T-helper 2 cell treated with Interferon-gamma antibody and Interleukin-4, amounts not matched to agents 5 μg/mL and 100 μg/mL, for 36 hours (primary cell): ENCODE results near the gene CWC22.

ENCODE experiments used
- DNase-seq: peaks from one replicate; pipeline ENCODE4 v3.0.0; 2021; ENCODE audit warnings: low spot score
- H3K27ac Mint-ChIP-seq: one replicate; pipeline ENCODE4 v1.8.0; 2021; ENCODE audit warnings: mild to moderate bottlenecking, mixed read lengths
- H3K27me3 Mint-ChIP-seq: one replicate; pipeline ENCODE4 v1.8.0; 2021; ENCODE audit warnings: low read depth, mixed read lengths
- H3K36me3 Mint-ChIP-seq: one replicate; pipeline ENCODE4 v1.8.0; 2021; ENCODE audit warnings: low read depth, mixed read lengths
- H3K4me1 Mint-ChIP-seq: one replicate; pipeline ENCODE4 v1.8.0; 2021; ENCODE audit warnings: low read depth, mixed read lengths
- H3K4me3 Mint-ChIP-seq: one replicate; pipeline ENCODE4 v1.8.0; 2022; ENCODE audit warnings: mild to moderate bottlenecking, moderate library complexity, mixed read lengths
- H3K9me3 Mint-ChIP-seq: one replicate; pipeline ENCODE4 v1.8.0; 2021; ENCODE audit warnings: mixed read lengths

CWC22 gene

DNA sequence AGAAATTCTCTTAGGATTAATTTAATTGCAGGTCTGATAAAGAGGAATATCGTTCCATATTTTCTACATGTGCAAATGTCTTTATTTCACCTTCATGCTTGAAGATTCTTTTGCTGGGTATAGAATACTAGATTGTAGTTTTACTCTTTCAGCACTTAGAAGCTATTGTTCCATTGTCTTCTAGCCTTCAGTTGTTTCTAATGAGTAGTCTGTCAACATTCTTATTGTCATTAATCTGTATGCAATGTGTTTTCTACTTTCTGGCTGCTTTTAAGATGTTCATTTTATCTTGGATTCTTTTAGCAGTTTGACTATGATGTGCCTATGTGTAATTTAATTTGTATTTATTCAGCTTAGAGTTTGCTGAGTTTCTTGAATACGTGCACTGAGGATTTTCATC lies 81.4 kb downstream of the CWC22 start:
- no peak for DNase-seq
- no peak overlapping the region for H3K27ac Mint-ChIP-seq
- H3K36me3 Mint-ChIP-seq: no peaks in the 10 kb centered on the region
- no peaks in the 10 kb centered on the region for H3K27me3 Mint-ChIP-seq
- peaks cover 15% of the 10 kb centered on the region for H3K9me3 Mint-ChIP-seq
- H3K4me3 Mint-ChIP-seq: no peak overlapping the region
- H3K4me1 Mint-ChIP-seq: no peaks in the 10 kb centered on the region

DNA sequence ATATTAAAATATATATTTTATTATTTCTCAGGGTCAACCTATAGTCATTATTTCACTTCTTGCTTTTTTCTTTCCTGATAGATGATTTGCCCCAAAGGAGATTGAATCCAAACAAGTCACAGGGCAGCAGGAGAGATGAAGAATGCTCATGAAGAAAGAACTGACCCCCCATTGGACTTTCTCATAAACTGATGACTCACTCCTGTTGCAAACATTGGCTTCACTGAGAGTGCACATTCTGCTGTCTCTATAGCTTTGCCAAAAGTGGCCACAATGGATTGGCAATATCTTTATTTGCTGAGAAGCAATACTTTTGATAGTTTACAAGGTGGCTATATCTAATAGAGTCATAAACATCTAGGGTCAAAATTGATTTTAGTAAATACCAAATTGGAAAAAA lies 89.8 kb downstream of the CWC22 start:
- H3K9me3 Mint-ChIP-seq: no peaks in the 10 kb centered on the region
- no peaks in the 10 kb centered on the region for H3K4me1 Mint-ChIP-seq
- no peak overlapping the region for H3K4me3 Mint-ChIP-seq
- no peak for DNase-seq
- no peak overlapping the region for H3K27ac Mint-ChIP-seq
- H3K36me3 Mint-ChIP-seq: no peaks in the 10 kb centered on the region
- peaks cover 2% of the 10 kb centered on the region for H3K27me3 Mint-ChIP-seq

DNA sequence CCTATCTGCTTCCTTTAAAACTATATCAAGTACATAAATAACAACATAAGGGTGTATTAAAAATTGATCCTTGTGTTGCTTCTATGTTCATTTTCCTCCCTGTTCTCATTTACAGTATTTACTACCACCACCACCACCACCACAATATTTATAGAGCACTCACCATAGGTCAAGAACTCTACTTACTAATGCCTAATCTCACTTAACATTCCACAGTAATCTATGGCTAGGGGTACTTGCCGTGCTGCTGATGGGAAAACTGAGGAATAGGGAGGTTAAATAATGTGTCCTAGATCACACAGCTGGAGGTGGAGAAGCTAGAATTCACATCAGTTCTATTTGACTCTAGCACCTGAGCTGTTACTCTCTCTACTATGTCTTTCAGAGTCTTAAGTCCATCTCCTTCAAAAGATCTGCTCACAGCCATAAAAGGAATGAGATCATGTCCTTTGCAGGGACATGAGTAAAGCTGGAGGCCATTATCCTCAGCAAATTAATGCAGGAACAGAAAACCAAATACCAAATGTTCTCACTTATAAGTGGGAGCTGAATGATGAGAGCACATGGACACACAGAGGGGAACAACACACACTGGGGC lies 91.6 kb downstream of the CWC22 start:
- no peak for DNase-seq
- Mint-ChIP-seq H3K27ac (no peak overlapping the region), H3K9me3 (no peaks in the 10 kb centered on the region), H3K4me3 (no peak overlapping the region), H3K27me3 (peaks cover 2% of the 10 kb centered on the region), H3K4me1 (no peaks in the 10 kb centered on the region), H3K36me3 (no peaks in the 10 kb centered on the region)

DNA sequence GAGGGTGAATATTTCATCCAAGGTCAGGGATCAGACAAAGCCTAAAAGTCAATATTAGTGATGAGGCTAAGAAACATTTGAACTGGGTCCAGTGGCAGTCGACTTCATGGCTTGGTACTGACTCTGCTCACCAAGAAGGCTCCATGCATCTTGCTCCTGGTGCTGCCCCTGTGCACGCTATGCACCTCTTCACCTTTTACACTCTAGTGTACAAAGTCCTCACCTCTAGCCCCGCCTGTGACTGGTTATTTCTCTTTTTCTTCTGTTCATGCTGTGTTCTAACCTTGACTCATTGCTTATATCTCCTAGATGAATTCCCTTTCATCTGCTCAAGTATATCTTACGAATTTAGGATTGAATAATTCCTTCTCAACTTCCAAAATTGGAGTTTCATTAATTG lies 93.3 kb downstream of the CWC22 start:
- Mint-ChIP-seq H3K36me3 (no peaks in the 10 kb centered on the region), H3K27ac (no peak overlapping the region), H3K4me3 (no peak overlapping the region), H3K9me3 (no peaks in the 10 kb centered on the region), H3K4me1 (no peaks in the 10 kb centered on the region), H3K27me3 (peaks cover 2% of the 10 kb centered on the region)
- DNase-seq: no peak

DNA sequence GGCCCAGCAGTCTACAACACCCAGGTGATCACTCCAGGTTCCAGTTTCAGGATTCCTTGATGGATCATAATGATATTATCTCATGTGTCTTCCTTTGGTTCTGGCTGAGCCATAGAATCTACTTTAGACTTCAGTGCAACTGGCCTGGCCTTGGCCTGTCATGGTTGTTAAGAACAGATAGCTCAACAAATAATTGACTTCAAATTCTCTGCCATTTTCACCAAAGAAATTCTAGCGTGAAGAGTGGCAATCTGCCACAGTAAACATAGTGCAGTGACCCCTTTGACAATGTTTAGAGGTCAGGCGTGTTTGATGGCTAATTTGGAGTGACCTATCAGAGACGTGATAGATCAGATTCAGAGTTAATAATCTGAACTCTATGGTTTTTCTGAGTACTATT lies 95.5 kb downstream of the CWC22 start:
- Mint-ChIP-seq H3K27me3 (peaks cover 2% of the 10 kb centered on the region), H3K4me3 (no peak overlapping the region), H3K4me1 (no peaks in the 10 kb centered on the region), H3K27ac (no peak overlapping the region), H3K36me3 (no peaks in the 10 kb centered on the region), H3K9me3 (no peaks in the 10 kb centered on the region)
- no peak for DNase-seq

DNA sequence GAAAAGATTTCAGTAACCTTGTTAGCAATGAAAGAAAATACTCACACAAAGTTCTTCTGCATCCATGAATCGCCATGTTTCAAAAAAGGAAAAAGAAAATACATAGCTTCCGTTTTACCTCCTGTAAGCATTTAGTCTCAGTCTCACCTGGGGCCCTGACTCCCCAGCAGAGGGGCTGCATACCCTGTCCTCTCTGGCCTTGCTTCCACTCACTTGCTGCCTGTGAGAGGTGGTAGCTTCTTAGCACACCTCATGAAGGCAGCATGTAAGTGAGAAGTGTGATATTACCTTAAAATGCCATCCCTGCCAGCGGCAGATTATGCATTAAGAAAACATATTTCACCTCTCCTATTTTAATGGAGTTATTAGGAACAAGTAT lies 96.4 kb downstream of the CWC22 start:
- no peaks in the 10 kb centered on the region for H3K9me3 Mint-ChIP-seq
- H3K27me3 Mint-ChIP-seq: peaks cover 2% of the 10 kb centered on the region
- H3K36me3 Mint-ChIP-seq: no peaks in the 10 kb centered on the region
- H3K27ac Mint-ChIP-seq: no peak overlapping the region
- no peaks in the 10 kb centered on the region for H3K4me1 Mint-ChIP-seq
- H3K4me3 Mint-ChIP-seq: no peak overlapping the region
- no peak for DNase-seq

DNA sequence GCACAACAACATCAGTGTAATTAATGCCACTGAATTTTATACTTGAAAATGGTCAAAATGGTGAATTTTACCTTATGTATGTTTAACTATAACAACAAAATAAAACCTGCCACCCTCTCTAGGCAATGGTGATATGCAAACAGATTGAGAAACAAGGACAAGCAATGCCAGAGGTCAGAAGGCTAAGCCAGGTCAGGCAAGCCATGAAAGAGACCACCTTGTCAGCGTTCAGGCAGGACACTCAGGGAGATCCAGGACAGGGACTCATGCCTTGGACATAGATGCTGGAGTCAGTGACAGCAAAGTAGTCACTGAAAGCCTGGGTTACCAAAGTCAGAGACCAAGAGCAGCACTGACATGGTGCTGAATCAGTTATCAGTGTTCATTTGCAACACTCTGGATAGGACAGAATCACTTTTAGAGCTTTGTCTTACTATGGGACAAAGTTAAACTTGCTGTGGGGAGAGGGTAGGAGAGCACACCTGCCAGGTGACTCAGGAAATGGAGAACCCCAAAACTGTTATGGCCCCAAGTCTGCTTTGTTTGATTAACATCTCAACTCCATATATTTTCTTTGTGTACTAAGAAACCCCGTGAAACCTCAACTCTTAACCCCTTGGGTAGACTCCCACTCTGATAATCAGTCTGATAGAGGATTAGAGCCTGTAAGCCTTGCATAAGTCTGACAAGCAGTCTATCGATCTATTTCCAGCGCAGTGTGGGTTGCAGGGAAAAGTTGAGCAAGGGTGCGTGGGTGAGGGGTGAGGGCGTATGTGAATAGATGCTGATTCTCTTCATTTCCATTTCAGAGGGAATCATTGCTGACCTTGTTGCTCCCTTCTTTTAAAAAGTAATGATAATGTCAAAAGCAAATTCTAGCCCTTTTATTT lies 97.0 kb downstream of the CWC22 start:
- Mint-ChIP-seq H3K27me3 (no peaks in the 10 kb centered on the region), H3K4me1 (no peaks in the 10 kb centered on the region), H3K4me3 (no peak overlapping the region), H3K36me3 (no peaks in the 10 kb centered on the region), H3K27ac (no peak overlapping the region), H3K9me3 (no peaks in the 10 kb centered on the region)
- DNase-seq: no peak

DNA sequence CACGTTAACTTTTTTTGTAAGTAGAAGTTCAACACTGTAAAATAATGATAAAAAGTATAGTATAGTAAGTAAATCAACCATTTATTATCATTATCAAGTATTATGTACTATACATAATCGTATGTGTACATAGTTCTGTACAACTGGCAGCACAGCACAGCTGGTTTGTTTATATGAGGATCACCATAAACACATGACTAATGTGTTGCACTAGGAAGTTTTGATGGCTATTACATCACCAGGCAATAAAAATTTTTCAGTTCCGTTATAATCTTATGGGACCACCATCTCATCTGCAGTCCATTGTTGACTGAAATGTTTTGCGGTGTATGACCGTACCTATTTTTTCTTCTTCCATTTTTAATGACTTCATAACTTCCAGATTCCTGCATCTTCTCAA lies 106.4 kb downstream of the CWC22 start:
- no peaks in the 10 kb centered on the region for H3K4me1 Mint-ChIP-seq
- H3K27me3 Mint-ChIP-seq: peaks cover 3% of the 10 kb centered on the region
- DNase-seq: no peak
- H3K9me3 Mint-ChIP-seq: no peaks in the 10 kb centered on the region
- no peak overlapping the region for H3K27ac Mint-ChIP-seq
- H3K4me3 Mint-ChIP-seq: no peak overlapping the region
- no peaks in the 10 kb centered on the region for H3K36me3 Mint-ChIP-seq

DNA sequence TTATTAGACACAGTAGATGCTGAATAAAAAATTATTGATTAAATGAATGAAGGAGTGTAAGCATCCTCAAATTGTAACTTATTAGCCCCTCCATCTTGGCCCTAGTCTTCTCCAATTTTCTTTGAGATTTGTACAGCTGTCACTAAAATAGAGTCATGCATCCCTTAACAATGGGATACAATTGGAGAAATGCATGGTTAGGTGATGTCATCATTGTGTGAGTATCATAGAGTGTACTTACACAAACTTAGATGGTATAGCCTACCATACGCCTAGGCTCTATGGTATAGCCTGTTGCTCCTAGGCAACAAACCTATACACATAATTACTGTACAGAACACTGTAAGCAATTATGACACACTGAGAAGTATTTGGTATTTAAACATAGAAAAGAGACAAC lies 107.4 kb downstream of the CWC22 start:
- H3K9me3 Mint-ChIP-seq: no peaks in the 10 kb centered on the region
- H3K27ac Mint-ChIP-seq: no peak overlapping the region
- H3K36me3 Mint-ChIP-seq: no peaks in the 10 kb centered on the region
- DNase-seq: no peak
- no peaks in the 10 kb centered on the region for H3K4me1 Mint-ChIP-seq
- no peak overlapping the region for H3K4me3 Mint-ChIP-seq
- peaks cover 6% of the 10 kb centered on the region for H3K27me3 Mint-ChIP-seq

DNA sequence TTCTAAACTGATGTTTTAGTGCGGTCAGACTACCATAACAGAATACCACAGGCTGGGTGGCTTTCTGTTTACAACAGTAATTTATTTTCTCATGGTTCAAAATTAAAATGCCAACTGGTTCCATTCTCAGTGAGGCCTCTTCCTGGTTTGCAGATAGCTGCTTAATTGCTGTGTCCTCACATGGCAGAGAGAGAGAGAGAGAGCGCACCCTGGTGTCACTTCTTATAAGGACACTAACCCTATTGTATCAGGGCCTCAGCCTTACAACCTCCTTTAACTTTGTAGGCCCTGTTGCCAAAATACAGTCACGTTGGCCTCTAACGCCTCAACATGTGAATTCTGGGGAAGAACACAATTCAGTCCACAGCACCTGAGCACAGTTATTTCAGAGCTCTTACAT lies 108.2 kb downstream of the CWC22 start:
- Mint-ChIP-seq H3K27me3 (peaks cover 6% of the 10 kb centered on the region), H3K4me1 (no peaks in the 10 kb centered on the region), H3K36me3 (no peaks in the 10 kb centered on the region), H3K27ac (no peak overlapping the region), H3K9me3 (no peaks in the 10 kb centered on the region), H3K4me3 (no peak overlapping the region)
- DNase-seq: no peak
